K562 (cell line): ENCODE measurements around the gene ATG7. TPM values are rescaled to one million over a fixed set of nuclear protein-coding genes. Genes with fewer than 3 reads are reported as not detected.

ENCODE experiments used
- ATAC-seq: fragments of 200-7000 bp; cut with Tn5 transposase; 3 replicates; pipeline ENCODE4 v1.9.1; 2020; ENCODE audit warnings: moderate library complexity
- BruUV-seq: library from RNA; stranded (reverse); fragments of 400-500 nt; replicated peaks from 2 replicates; lab custom pipeline; 2021; lab: Mats Ljungman, UMichigan
- CTCF ChIA-PET: fragments of 300-600 bp; formaldehyde crosslinking; extraction: SDS; loops from one replicate; lab custom pipeline; 2021; ENCODE audit warnings: low intra/inter-chr PET ratio; lab: Yijun Ruan, JAX
- POLR2A ChIA-PET: fragments of 300-600, 350-650 bp; sonication (Branson Sonifier 250); formaldehyde crosslinking; extraction: SDS; loops from one replicate; lab custom pipeline; 2021; ENCODE audit warnings: antibody characterized with exemption, inconsistent platforms; lab: Yijun Ruan, JAX
- DNase-seq, 4 experiments: peaks; one replicate each; pipeline versions ENCODE4 v3.0.0 to v3.0.0-alpha.2; 2011 to 2018; ENCODE audit warnings: low spot score in 3 of 4, mixed read lengths in 3 of 4; ENCODE audit errors: extremely low read depth in 1 of 4
- FAIRE-seq: peaks from 2 replicates; lab custom pipeline; 2011; peaks lifted over from hg19 to GRCh38; lab: Jason Lieb, UNC
- H2AFZ ChIP-seq: 2 replicates; pipeline ENCODE4 v1.6.0; 2011; ENCODE audit warnings: low read depth, low read length, control low read depth, inconsistent platforms
- H3K27ac ChIP-seq: fragments of 200-600 bp; 3 replicates; pipeline ENCODE4 v1.8.0; 2011; ENCODE audit warnings: low read depth, mild to moderate bottlenecking, control low read depth, inconsistent platforms, low read length, moderate library complexity, mixed read lengths; ENCODE audit errors: extremely low read depth
- H3K27me3 ChIP-seq, 2 experiments: fragments of 300-600 bp in 1 of 2; 2 replicates in 1 of 2; 3 replicates in 1 of 2; pipeline versions ENCODE4 v1.6.0 to v1.8.0; 2011; ENCODE audit warnings: inconsistent platforms in 2 of 2, low read length in 2 of 2, mild to moderate bottlenecking in 1 of 2, mixed read lengths in 1 of 2, moderate library complexity in 1 of 2; ENCODE audit not compliant: control insufficient read depth in 2 of 2, insufficient read depth in 2 of 2
- H3K36me3 ChIP-seq: fragments of 300-600 bp; 3 replicates; pipeline ENCODE4 v1.8.0; 2011; ENCODE audit warnings: mild to moderate bottlenecking, low read length, inconsistent platforms; ENCODE audit not compliant: control insufficient read depth, insufficient read depth
- H3K4me1 ChIP-seq, 2 experiments: fragments of 200-600 bp in 1 of 2; replicated peaks in 1 of 2; 2 replicates in 1 of 2; 3 replicates in 1 of 2; pipeline versions ENCODE4 v1.5.1 to v1.8.0; 2011; ENCODE audit warnings: inconsistent platforms in 2 of 2, low read length in 2 of 2, mild to moderate bottlenecking in 1 of 2, mixed read lengths in 1 of 2, moderate library complexity in 1 of 2; ENCODE audit not compliant: control insufficient read depth in 2 of 2, insufficient read depth in 2 of 2
- H3K4me2 ChIP-seq: 2 replicates; pipeline ENCODE4 v1.6.1; 2011; ENCODE audit warnings: low read length, control low read depth, inconsistent platforms, mixed read lengths; ENCODE audit not compliant: insufficient read depth
- H3K4me3 ChIP-seq: fragments of 200-600 bp; sonication (generic), shearing (Covaris generic); 2 replicates; pipeline ENCODE4 v1.5.1; 2016; ENCODE audit warnings: control low read depth, inconsistent platforms
- H3K79me2 ChIP-seq: fragments of 200-600 bp; 3 replicates; pipeline ENCODE4 v1.8.0; 2011; ENCODE audit warnings: low read length, inconsistent platforms; ENCODE audit not compliant: control insufficient read depth, insufficient read depth
- H3K9ac ChIP-seq, 2 experiments: 2 replicates each; pipeline versions ENCODE4 v1.6.0 to v1.6.1; 2011; ENCODE audit warnings: low read depth in 2 of 2, low read length in 2 of 2, control low read depth in 1 of 2, inconsistent platforms in 1 of 2, mild to moderate bottlenecking in 1 of 2, mixed read lengths in 1 of 2; ENCODE audit not compliant: insufficient read depth in 1 of 2
- H3K9me1 ChIP-seq: one replicate; pipeline ENCODE4 v1.6.0; 2011; ENCODE audit warnings: inconsistent platforms, mild to moderate bottlenecking, low read length, moderate library complexity; ENCODE audit not compliant: control insufficient read depth, insufficient read depth
- H3K9me3 ChIP-seq: replicated peaks from 2 replicates; pipeline ENCODE4 v1.5.1; 2011; ENCODE audit warnings: low read depth, low read length, inconsistent platforms; ENCODE audit not compliant: control insufficient read depth, insufficient read depth
- H4K20me1 ChIP-seq: replicated peaks from 2 replicates; pipeline ENCODE4 v1.6.1; 2011; ENCODE audit warnings: low read length, inconsistent platforms, mixed read lengths; ENCODE audit not compliant: control insufficient read depth, insufficient read depth
- CREBBP ChIP-seq: IDR thresholded peaks from one replicate; pipeline ENCODE4 v1.6.1; 2012; ENCODE audit warnings: low read depth, mild to moderate bottlenecking, control low read depth, inconsistent platforms, low read length
- WGBS: fragments of 100-300 bp; shearing (Covaris generic); methylation state at CpG from one replicate; pipeline ENCODE4 v1.1.6; 2016; ENCODE audit warnings: low coverage, mixed read lengths; ENCODE audit not compliant: insufficient coverage; ENCODE audit errors: missing lambda C conversion rate; 5-methylcytosine and 5-hydroxymethylcytosine counted together
- in situ Hi-C: fragments of 300-500 bp; cut with MboI; formaldehyde crosslinking; loops from 4 replicates; pipeline ENCODE4 v1.15.0; 2018; ENCODE audit warnings: inconsistent platforms, mixed read lengths
- intact Hi-C: fragments of 100-400 bp; cut with micrococcal nuclease; formaldehyde crosslinking; loops from 2 replicates; pipeline ENCODE4 v1.14.2; 2022
- polyA plus RNA-seq, 8 experiments: library from polyadenylated mRNA; depleted of rRNA in 4 of 8; stranded (reverse) in 5 of 8; unstranded in 3 of 8; fragments of >200 nt; fragmentation: Nextera tagmentation in 2 of 8; fragmentation: Illumina TruSeq in 1 of 8; extraction: Ambion mirVana in 2 of 8; extraction: Trizol in 1 of 8; gene quantifications; 2 replicates each; pipeline versions ENCODE4 v1.2.1 to v1.2.3, GENCODE V29; 2011 to 2014; ENCODE audit warnings: inconsistent platforms in 1 of 8, missing spikeins in 1 of 8
- total RNA-seq, 7 experiments: library from RNA; depleted of rRNA in 6 of 7; stranded (reverse); fragments of >200 nt in 6 of 7; fragmentation: Illumina TruSeq in 2 of 7; extraction: Trizol in 2 of 7; gene quantifications; 2 replicates each; pipeline versions ENCODE4 v1.2.1 to v1.2.3, GENCODE V29; 2011 to 2021; ENCODE audit warnings: low replicate concordance in 1 of 7
- TF ChIP-seq, protein P1 (sequence below): sonication (generic); formaldehyde crosslinking; IDR thresholded peaks from 2 replicates; pipeline ENCODE4 v1.8.0; 2022; ENCODE audit warnings: missing genetic modification reagents, mild to moderate bottlenecking, moderate library complexity, borderline replicate concordance

ATG7 gene
- total and polyA plus RNA-seq, 9 of the 15 experiments (the other 6 are each of a cell fraction or from before 2014, with no cell fraction given): 18.3 to 45.3 (median 33.6) TPM

DNA sequence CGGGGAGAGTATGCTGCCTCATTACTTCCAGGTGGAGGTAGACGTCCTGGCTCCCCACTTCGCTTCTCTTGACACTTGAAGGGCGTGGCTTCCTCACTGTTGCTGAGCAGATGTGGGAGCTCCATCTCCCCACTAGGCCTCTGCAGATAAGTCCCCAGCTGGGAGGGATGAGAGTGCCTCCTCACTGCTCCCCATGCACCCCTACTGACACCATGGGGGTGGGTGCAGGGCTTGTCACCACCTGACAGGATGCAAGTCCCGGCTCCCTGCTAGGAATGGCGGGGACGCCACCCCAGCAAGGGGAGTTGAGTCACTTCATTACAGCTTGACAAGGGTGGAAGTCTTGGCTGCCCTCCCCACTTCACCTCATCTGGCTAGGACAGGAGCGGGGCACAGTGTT, 36.8 kb upstream of the ATG7 start:
- ATAC-seq (peak; percentile 63), FAIRE-seq (no peak), DNase-seq (peak in 1 of 4 experiments; percentile 29)
- H3K27me3 ChIP-seq: peaks cover 13 to 14% of the 10 kb centered on the region in 2 experiments
- H3K4me2 ChIP-seq: no peak overlapping the region
- ChIA-PET POLR2A (interaction anchor here (0.6 kb wide), 1 partner anchor 29 kb away, joined by 3 read pairs; no protein-coding TSS in a partner anchor), CTCF (interaction anchor here (2.8 kb wide), 1 partner anchor 100 kb away, joined by 29 read pairs; no protein-coding TSS in a partner anchor)
- no peaks in the 10 kb centered on the region for H4K20me1 ChIP-seq
- in situ Hi-C loops (loop anchor here (5.0 kb wide), 1 partner anchor 417 kb away; no protein-coding TSS in a partner anchor), intact Hi-C loops (no loop called here)
- H3K9me1 ChIP-seq: no peaks in the 10 kb centered on the region
- H3K36me3 ChIP-seq: no peaks in the 10 kb centered on the region
- H2AFZ ChIP-seq: no peak overlapping the region
- no peak overlapping the region for H3K27ac ChIP-seq
- H3K79me2 ChIP-seq: no peaks in the 10 kb centered on the region
- no peak for TF ChIP-seq CREBBP
- TF ChIP-seq, protein P1, sequence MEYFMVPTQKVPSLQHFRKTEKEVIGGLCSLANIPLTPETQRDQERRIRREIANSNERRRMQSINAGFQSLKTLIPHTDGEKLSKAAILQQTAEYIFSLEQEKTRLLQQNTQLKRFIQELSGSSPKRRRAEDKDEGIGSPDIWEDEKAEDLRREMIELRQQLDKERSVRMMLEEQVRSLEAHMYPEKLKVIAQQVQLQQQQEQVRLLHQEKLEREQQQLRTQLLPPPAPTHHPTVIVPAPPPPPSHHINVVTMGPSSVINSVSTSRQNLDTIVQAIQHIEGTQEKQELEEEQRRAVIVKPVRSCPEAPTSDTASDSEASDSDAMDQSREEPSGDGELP: peak; percentile 63; the same call in 1 of the 2 replicates
- H3K9ac ChIP-seq: no peak overlapping the region
- no peaks in the 10 kb centered on the region for H3K4me1 ChIP-seq
- WGBS: 2% methylated on average over 8 of the region's 8 CpGs
- no peaks in the 10 kb centered on the region for H3K9me3 ChIP-seq
- no TSS peak for BruUV-seq
- no peak overlapping the region for H3K4me3 ChIP-seq
